GM19463 (cell line): Measurements from ENCODE around the gene NPEPPS.

Source experiments
- ATAC-seq: cut with Tn5 transposase; IDR thresholded peaks from one replicate; pipeline ENCODE4 v1.9.1; 2021; ENCODE audit warnings: mild to moderate bottlenecking, moderate library complexity; ENCODE audit not compliant: unreplicated experiment

Gene NPEPPS

GRCh38 chr17:47624727-47625068 lies 93.8 kb downstream of the NPEPPS start:
- ATAC-seq: no peak

- ATAC-seq: no peak
Measured at GRCh38 chr17:47628014-47628566, 97.2 kb downstream of the NPEPPS start.

- no peak for ATAC-seq
Measured at GRCh38 chr17:47629826-47630225, 98.9 kb downstream of the NPEPPS start.

GRCh38 chr17:47630614-47631013 lies 99.7 kb downstream of the NPEPPS start:
- no peak for ATAC-seq

GRCh38 chr17:47632991-47633390 lies 102.1 kb downstream of the NPEPPS start:
- ATAC-seq: no peak

- no peak for ATAC-seq
Measured at GRCh38 chr17:47633996-47634395, 103.1 kb downstream of the NPEPPS start.

- no peak for ATAC-seq
Measured at GRCh38 chr17:47634870-47635269, 104.0 kb downstream of the NPEPPS start.

- ATAC-seq: no peak
Measured at GRCh38 chr17:47635734-47636133, 104.8 kb downstream of the NPEPPS start.

GRCh38 chr17:47636273-47637030 lies 105.5 kb downstream of the NPEPPS start:
- no peak for ATAC-seq

- no peak for ATAC-seq
Measured at GRCh38 chr17:47638903-47639302, 108.0 kb downstream of the NPEPPS start.

- no peak for ATAC-seq
Measured at GRCh38 chr17:47640076-47640475, 109.2 kb downstream of the NPEPPS start.

- ATAC-seq: no peak
Measured at GRCh38 chr17:47641202-47641601, 110.3 kb downstream of the NPEPPS start.

GRCh38 chr17:47643116-47643515 lies 112.2 kb downstream of the NPEPPS start:
- ATAC-seq: no peak

- ATAC-seq: no peak
Measured at GRCh38 chr17:47644324-47644723, 113.4 kb downstream of the NPEPPS start.

- ATAC-seq: peak; percentile 80
Measured at GRCh38 chr17:47649153-47649971, 118.5 kb downstream of the NPEPPS start, which contains the start of gene KPNB1. KPNB1 (plus strand) TSS chr17:47649919; CDS start chr17:47650245, 326 bp downstream.

GRCh38 chr17:47649972-47650524 lies 119.1 kb downstream of the NPEPPS start:
- ATAC-seq: no peak

- peak; percentile 37 for ATAC-seq
Measured at GRCh38 chr17:47650525-47651522, 119.9 kb downstream of the NPEPPS start.

GRCh38 chr17:47651704-47652103 lies 120.8 kb downstream of the NPEPPS start:
- ATAC-seq: no peak

- no peak for ATAC-seq
Measured at GRCh38 chr17:47652570-47652969, 121.7 kb downstream of the NPEPPS start.

GRCh38 chr17:47653442-47653841 lies 122.5 kb downstream of the NPEPPS start:
- no peak for ATAC-seq
